ENCODE results near the gene TIAM1.
A peak's percentile ranks its signal among the peaks of the same experiment; 100 is the strongest.

Gene TIAM1

GRCh38 chr21:31205412-31205811 lies 138.6 kb downstream of the TIAM1 start:
- no peak overlapping the region for H3K4me3 ChIP-seq (ENCODE audit: low read depth, low read length)
- POLR2A ChIA-PET, result no interaction called here
- DNase-seq (ENCODE audit: low read depth, low spot score), result no peak
- CTCF ChIA-PET, result no interaction called here
- TF ChIP-seq, protein P1, sequence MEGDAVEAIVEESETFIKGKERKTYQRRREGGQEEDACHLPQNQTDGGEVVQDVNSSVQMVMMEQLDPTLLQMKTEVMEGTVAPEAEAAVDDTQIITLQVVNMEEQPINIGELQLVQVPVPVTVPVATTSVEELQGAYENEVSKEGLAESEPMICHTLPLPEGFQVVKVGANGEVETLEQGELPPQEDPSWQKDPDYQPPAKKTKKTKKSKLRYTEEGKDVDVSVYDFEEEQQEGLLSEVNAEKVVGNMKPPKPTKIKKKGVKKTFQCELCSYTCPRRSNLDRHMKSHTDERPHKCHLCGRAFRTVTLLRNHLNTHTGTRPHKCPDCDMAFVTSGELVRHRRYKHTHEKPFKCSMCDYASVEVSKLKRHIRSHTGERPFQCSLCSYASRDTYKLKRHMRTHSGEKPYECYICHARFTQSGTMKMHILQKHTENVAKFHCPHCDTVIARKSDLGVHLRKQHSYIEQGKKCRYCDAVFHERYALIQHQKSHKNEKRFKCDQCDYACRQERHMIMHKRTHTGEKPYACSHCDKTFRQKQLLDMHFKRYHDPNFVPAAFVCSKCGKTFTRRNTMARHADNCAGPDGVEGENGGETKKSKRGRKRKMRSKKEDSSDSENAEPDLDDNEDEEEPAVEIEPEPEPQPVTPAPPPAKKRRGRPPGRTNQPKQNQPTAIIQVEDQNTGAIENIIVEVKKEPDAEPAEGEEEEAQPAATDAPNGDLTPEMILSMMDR (IDR thresholded peaks at IDR 0.05; ENCODE audit: insufficient read depth, low read length, missing control alignments), result no peak

- H3K4me3 ChIP-seq (ENCODE audit: low read depth, low read length), result no peak overlapping the region
- CTCF ChIA-PET, result interaction anchor here (0.9 kb wide), 1 partner anchor 376 kb away, joined by 4 read pairs; no protein-coding TSS in a partner anchor
- DNase-seq (ENCODE audit: low read depth, low spot score), result no peak
- POLR2A ChIA-PET, result no interaction called here
- TF ChIP-seq, protein P1 (IDR thresholded peaks at IDR 0.05; ENCODE audit: insufficient read depth, low read length, missing control alignments), result no peak
Measured at GRCh38 chr21:31204801-31205200, 139.3 kb downstream of the TIAM1 start.

GRCh38 chr21:31203431-31204054 lies 140.5 kb downstream of the TIAM1 start:
- DNase-seq (ENCODE audit: low read depth, low spot score), result peak; percentile 34
- CTCF ChIA-PET, result interaction anchor here (1.4 to 7.8 kb wide), 3 partner anchors 27 to 378 kb away, joined by 3 to 262 read pairs (median 4); no protein-coding TSS in a partner anchor
- TF ChIP-seq, protein P1 (IDR thresholded peaks at IDR 0.05; ENCODE audit: insufficient read depth, low read length, missing control alignments), result no peak

DNA sequence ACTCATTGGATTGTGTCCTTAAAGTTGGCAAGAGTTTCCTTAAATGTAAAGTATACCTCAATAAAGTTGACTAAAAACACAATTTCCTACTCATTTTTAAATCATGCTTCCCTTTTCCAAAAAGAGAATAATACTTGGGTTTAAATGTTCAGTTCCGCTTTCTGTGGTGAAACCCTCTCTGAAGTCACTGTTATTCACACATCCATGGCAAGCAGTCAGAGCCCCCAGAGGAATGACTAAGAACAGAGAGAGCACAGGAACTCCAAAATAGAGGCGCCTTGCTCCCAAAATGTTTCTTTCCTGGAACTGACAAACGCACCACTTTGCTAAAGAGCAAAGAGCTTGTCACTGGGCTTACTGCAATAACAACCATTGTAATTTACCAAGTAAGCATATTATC lies 142.5 kb downstream of the TIAM1 start:
- no peak overlapping the region for H3K4me3 ChIP-seq (ENCODE audit: low read depth, low read length)
- DNase-seq (ENCODE audit: low read depth, low spot score), result no peak
- TF ChIP-seq, protein P1 (IDR thresholded peaks at IDR 0.05; ENCODE audit: insufficient read depth, low read length, missing control alignments), result no peak
- CTCF ChIA-PET, result interaction anchor here (1.0 to 9.1 kb wide), 5 partner anchors 11 to 399 kb away, joined by 3 to 262 read pairs (median 6); no protein-coding TSS in a partner anchor
- POLR2A ChIA-PET, result no interaction called here

More at GRCh38 chr21:31203431-31204054, 140.5 kb downstream of the TIAM1 start:
- H3K4me3 ChIP-seq (ENCODE audit: low read depth, low read length), result no peak overlapping the region
- POLR2A ChIA-PET, result interaction anchor here (0.5 kb wide), 1 partner anchor 875 kb away, joined by 3 read pairs; no protein-coding TSS in a partner anchor

- TF ChIP-seq, protein P1 (IDR thresholded peaks at IDR 0.05; ENCODE audit: insufficient read depth, low read length, missing control alignments), result no peak
- ChIA-PET POLR2A (no interaction called here), CTCF (interaction anchor here (1.0 to 9.1 kb wide), 3 partner anchors 12 to 400 kb away, joined by 4 to 262 read pairs (median 150); no protein-coding TSS in a partner anchor)
- H3K4me3 ChIP-seq (ENCODE audit: low read depth, low read length), result no peak overlapping the region
- DNase-seq (ENCODE audit: low read depth, low spot score), result no peak
Measured at GRCh38 chr21:31201144-31201543, 142.9 kb downstream of the TIAM1 start.

- DNase-seq (ENCODE audit: low read depth, low spot score), result peak; percentile 10
- no peak overlapping the region for H3K4me3 ChIP-seq (ENCODE audit: low read depth, low read length)
- ChIA-PET CTCF (interaction anchor here (0.6 to 9.1 kb wide), 41 partner anchors 9 to 463 kb away, joined by 3 to 262 read pairs (median 4); no protein-coding TSS in a partner anchor), POLR2A (no interaction called here)
- TF ChIP-seq, protein P1 (IDR thresholded peaks at IDR 0.05; ENCODE audit: insufficient read depth, low read length, missing control alignments), result peak; percentile 25
Measured at GRCh38 chr21:31198575-31198974, 145.5 kb downstream of the TIAM1 start.

Data from AG04449 (cell line).